ENCODE results near the gene SF3B5.
A peak's percentile ranks its signal among the peaks of the same experiment; 100 is the strongest.
"Not testable (repeated sequence)": the region's sequence is repeated elsewhere in the genome, so short reads cannot be mapped to it uniquely, and the experiment has no call there.

SF3B5 gene

GRCh38 chr6:144104488-144104887 is 9.1 kb upstream of the SF3B5 start:
- DNase-seq: no peak

DNA sequence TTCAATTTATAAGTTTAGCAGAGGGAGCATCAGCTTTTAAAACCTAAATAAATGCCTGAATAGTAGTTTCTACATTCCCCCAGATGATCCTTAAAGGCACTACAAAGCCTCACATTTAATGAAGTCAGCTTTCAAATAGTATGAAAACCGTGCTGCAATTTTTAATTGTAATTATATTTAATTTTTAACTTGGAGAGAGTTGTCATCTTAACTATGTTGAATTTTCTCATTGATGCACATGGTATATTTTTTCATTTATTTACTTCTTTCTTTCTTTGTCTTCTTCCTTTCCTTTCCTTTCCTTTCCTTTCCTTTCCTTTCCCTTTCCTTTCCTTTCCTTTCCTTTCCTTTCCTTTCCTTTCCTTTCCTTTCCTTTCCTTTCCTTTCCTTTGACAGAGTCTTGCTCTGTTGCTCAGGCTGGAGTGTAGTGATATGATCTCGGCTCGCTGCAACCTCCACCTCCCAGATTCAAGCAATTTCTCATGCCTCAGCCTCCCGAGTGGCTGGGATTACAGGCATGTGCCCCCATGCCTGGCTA is 7.7 kb upstream of the SF3B5 start:
- DNase-seq: no peak

- DNase-seq: no peak
These were observed 3.6 kb upstream of the SF3B5 start for GRCh38 chr6:144098993-144099392.

DNA sequence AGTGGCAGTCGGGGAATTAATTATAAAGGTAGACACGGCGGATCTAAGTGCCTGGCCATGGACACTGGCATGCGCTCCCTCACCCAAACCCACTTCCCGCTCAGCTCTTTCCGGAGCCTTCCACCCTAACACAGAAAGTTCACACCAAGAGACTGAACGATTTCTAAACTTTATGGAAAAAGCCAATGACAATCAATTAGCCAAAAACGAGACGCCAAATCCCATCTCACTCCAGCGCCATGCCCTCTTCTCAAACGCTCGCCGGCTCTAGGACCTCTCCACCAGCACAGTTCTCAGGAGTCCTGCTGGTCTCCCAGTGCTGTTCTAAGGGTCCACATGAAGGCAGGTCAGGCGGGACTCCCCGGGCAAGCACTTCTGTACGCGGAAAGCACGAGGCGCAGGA is 641 bp downstream of the SF3B5 start:
- DNase-seq: no peak

- no peak for DNase-seq
These were observed 1.7 kb downstream of the SF3B5 start for GRCh38 chr6:144093658-144094057.

DNA sequence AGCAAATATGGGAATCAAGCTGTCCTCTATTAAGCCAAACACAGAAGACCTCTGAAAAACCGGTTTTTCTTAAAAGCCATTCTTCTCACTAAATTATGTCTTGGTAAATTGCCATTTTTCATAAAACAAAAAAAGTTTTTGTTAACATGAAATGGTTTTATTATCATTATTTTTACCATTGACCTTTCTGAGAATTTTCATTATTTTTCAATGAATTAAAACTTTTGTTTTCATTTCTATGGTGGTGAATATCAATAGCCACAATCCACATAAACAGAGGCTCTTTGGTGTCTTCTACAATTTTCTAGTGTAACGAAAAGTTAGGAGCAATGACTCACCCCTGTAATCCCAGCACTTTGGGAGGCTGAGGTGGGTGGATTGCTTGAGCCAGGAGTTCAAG is 2.1 kb downstream of the SF3B5 start:
- no peak for DNase-seq

DNA sequence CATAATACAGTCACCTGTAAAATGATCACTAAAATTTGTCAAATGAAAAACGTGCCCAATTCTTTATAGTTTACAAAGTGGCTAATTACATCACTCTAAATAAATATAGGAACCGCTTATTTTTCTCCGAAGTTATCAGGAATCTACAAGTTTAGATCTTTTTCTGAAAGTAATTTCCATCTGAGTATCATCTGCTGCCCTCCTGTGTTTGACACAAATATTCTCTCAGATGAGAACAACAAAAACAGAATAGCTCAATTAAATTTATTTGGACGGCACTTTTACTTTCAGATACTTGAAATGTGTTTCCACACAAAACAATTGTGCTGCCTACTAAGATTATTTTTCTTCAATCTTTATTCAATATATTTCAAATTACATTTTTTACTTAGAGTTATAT is 5.0 kb downstream of the SF3B5 start:
- DNase-seq: no peak

GRCh38 chr6:144087789-144088426 is 7.5 kb downstream of the SF3B5 start:
- DNase-seq: no peak

GRCh38 chr6:144086959-144087358 is 8.4 kb downstream of the SF3B5 start:
- DNase-seq: no peak

- no peak for DNase-seq
These were observed 12.2 kb downstream of the SF3B5 start for GRCh38 chr6:144083172-144083571.

- not testable (repeated sequence) for DNase-seq
These were observed 13.0 kb downstream of the SF3B5 start for GRCh38 chr6:144082412-144082811.

- DNase-seq: no peak
These were observed 17.5 kb downstream of the SF3B5 start for GRCh38 chr6:144077871-144078270.

DNA sequence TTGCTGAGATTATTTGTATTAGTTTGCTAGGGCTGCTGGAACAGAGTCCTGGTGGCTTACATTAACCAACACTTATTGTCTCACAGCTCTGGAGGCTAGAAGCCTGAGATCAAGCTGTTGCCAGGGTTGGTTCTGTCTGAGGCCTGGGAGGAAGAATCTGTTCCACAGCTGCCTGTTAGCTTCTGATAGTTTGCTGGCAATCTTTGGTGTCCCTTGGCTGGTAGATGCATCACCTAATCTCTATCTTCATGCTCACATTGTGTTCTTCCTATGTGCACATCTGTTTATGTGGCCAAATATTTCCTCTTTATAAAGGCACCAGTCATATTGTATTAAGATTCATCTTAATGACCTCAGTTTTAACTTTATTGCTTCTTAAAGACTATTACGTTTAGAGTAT is 19.5 kb downstream of the SF3B5 start:
- DNase-seq: no peak

DNA sequence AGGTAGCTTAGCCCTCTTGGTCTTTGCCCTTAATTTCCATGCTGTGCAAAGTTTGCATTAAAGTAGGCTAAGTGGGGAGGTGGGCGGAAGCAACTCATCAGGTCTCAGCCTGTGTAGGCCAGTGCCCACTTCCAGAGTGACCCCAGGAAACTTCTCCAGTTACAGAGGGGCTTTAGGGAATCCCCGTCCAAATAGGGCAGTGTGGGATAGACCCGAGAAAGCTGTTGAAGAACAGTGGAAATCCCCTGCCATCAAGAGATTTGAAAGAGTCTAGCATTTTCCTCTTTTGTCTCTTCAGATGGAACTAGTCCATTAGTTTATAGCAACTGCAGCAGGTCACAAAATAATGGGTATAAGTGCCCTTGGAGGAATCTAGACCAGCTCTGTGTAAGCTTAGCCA is 20.2 kb downstream of the SF3B5 start:
- DNase-seq: no peak

DNA sequence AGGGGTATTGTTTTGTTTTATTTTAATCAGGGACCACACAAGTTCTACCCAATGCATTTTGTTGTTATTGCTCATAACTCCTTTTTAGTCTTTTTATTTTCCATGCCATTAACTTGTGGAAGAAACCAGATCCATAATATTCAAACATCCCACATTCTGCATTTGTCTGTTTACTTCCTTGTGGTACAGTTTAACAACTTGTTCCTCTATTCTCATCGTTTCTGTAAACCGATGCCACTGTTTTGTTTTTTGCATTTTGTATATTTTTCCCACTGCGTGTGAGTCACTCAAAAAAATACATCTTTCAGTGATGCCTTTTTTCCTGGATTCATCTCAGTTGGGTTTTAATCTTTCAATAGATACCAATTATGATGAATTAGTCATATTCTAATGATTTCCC is 22.3 kb downstream of the SF3B5 start:
- DNase-seq: no peak

DNA sequence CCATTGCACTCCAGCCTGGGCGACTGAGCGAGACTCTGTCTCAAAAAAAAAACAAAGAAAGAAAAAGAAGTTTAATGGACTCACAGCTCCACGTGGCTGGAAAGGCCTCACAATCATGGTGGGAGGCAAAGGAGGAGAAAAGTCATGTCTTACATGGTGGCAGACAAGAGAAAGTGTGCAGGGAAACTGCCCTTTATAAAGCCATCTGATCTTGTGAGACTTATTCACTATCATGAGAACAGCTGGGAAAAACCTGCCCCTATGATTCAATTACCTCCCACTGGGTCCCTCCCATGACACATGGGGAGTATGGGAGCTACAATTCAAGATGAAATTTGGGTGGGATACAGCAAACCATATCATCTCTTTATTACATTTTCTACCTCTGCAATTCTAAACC is 25.9 kb downstream of the SF3B5 start:
- DNase-seq: no peak

DNA sequence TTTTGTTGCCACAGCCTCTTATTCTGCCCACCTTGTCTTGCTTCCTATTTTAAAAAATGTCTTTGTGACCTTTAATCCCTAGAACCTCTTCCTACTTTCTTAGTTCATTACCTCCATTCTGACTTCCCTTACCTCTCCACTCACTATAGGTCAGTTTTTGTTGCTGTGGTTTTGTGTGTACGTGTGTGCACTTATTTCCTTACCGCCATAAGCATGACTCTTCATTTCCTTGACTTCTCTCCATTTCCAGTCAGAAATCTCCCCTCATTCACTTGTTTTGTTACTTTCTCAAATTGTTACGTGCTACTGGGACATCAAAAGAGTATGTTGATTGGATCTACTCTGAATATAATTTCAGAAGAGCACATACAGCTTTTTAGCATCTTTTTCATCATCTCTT is 26.6 kb downstream of the SF3B5 start:
- DNase-seq: no peak

GRCh38 chr6:144066741-144067484 is 28.5 kb downstream of the SF3B5 start:
- no peak for DNase-seq

DNA sequence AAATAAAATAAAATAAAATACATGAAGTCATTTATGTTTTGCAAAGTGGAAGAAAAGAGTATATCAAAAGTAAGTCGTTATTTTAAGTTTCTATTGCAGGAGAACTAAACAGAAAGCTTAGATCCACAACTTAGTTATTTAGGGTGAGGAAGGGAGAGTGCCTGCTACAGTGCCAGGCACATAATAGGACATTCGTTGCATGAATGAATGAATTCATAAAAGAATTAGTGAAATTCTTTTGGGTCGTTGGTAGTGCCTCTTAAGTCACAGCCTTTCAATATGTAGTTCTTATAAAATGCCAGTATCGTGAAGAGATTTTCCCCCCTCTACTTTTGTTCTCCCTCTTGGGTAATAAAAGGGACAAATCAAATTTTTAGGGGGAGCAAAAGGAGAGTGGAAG is 29.1 kb downstream of the SF3B5 start:
- DNase-seq: no peak

DNA sequence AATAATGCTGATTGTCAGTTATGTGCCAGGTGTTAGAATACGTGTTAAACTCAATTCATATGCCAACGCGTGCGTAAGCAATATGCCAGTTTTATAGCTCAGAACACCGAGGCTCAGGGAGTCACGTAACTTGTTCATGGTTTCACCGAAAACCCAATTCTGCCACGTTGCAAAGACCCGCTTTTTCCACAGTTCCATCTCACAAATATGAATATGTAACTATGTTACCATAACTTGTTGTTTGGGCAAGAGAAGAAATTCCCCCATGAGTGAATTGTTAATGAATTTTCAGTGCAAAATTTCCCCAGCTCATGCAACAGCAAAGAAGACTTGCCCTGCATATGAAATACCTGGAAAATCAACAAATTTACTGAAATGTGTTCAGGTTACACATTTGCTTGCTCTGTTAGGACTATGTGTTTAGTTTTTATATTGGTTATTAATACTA is 30.1 kb downstream of the SF3B5 start:
- no peak for DNase-seq

- DNase-seq: no peak
These were observed 30.8 kb downstream of the SF3B5 start for GRCh38 chr6:144064402-144065212.

DNA sequence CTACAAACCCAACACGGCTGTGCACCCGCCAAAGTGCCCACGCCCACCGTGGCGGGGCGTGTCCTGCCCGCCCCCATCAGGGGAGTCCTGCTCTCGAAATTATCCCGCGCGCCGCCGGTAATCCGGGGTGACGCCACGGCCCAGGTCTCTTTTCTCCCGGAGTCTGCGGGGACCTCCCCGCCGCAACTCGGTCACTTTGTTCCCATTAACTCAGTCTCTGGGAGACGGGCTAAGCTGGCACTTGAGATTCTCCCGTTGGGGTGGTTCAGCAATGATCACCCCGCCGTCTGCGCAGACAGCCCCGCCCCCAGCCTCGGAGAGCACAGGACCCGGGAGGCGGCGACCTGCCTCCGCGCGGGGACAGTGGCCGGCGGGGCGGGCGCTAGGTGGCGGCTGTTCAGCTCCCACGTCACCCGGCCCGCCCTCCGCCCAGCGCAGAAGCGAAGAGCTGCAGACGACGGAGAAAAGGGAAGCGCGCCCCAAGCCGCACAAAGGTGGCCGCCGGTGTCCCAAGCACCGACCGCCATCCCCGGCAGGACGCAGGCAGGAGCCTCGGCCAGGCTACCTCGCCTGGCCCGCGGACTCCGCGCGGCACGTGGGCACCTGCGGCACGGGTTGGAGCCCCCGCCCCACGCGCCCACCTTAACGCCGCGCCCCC is 31.5 kb downstream of the SF3B5 start:
- peak; percentile 8 for DNase-seq

GRCh38 chr6:144063246-144063743 is 32.1 kb downstream of the SF3B5 start:
- DNase-seq: no peak

Measured in HCEC 1CT (cell line).